GM10248 (cell line): ENCODE measurements around the gene SOX15.

Experiments used
- CTCF ChIA-PET: fragments of 300-600 bp; sonication (Branson Sonifier 250); formaldehyde crosslinking; extraction: SDS; loops from one replicate; lab custom pipeline; 2021; ENCODE audit warnings: antibody characterized with exemption; lab: Yijun Ruan, JAX
- POLR2A ChIA-PET: fragments of 350-650 bp; sonication (Branson Sonifier 250); formaldehyde crosslinking; extraction: SDS; loops from one replicate; lab custom pipeline; 2020; ENCODE audit warnings: antibody characterized with exemption; lab: Yijun Ruan, JAX
- DNase-seq: peaks from one replicate; pipeline ENCODE4 v3.0.0; 2012; ENCODE audit errors: extremely low spot score
- CTCF ChIP-seq: IDR thresholded peaks from 2 replicates; pipeline ENCODE4 v1.5.1; 2012; ENCODE audit warnings: mild to moderate bottlenecking, low read depth; ENCODE audit errors: extremely low read depth, missing control alignments, control extremely low read depth

The SOX15 gene

GRCh38 chr17:7623661-7624060 lies 33.8 kb upstream of the SOX15 start:
- POLR2A ChIA-PET: no interaction called here
- DNase-seq: no peak
- no peak for TF ChIP-seq CTCF
- CTCF ChIA-PET: interaction anchor here (1.3 to 1.5 kb wide), 2 partner anchors 9 kb away, joined by 4 to 5 read pairs; partner anchors contain the start of gene FXR2

GRCh38 chr17:7620835-7621234 lies 30.9 kb upstream of the SOX15 start:
- TF ChIP-seq CTCF: no peak
- ChIA-PET POLR2A (no interaction called here), CTCF (interaction anchor here (2.2 kb wide), 1 partner anchor 106 kb away, joined by 6 read pairs; no protein-coding TSS in a partner anchor)
- no peak for DNase-seq

GRCh38 chr17:7618608-7619007 lies 28.7 kb upstream of the SOX15 start:
- CTCF ChIA-PET: interaction anchor here (0.8 to 9.0 kb wide), 2 partner anchors 12 to 69 kb away, joined by 3 to 68 read pairs; partner anchors contain the start of genes SAT2 and SHBG
- POLR2A ChIA-PET: no interaction called here
- DNase-seq: no peak
- no peak for TF ChIP-seq CTCF

GRCh38 chr17:7615265-7615747 lies 25.4 kb upstream of the SOX15 start:
- no peak for TF ChIP-seq CTCF
- no peak for DNase-seq
- CTCF ChIA-PET: interaction anchor here (1.0 to 9.0 kb wide), 8 partner anchors 9 to 324 kb away, joined by 3 to 68 read pairs (median 5); partner anchors contain the start of genes SAT2, SHBG, TP53 and WRAP53
- POLR2A ChIA-PET: interaction anchor here (0.6 to 1.2 kb wide), 6 partner anchors 11 to 130 kb away, joined by 3 to 6 read pairs (median 4); partner anchors contain the start of genes MPDU1, POLR2A, SAT2 and TP53

GRCh38 chr17:7614425-7615264 lies 24.8 kb upstream of the SOX15 start, which contains the start of gene FXR2:
Gene FXR2, minus strand, starts transcription at chr17:7614897. Its CDS starts 365 bp downstream, at chr17:7614532.
- peak; percentile 99 for DNase-seq
- peak; percentile 57 for TF ChIP-seq CTCF
- ChIA-PET POLR2A (interaction anchor here (0.6 to 1.2 kb wide), 6 partner anchors 10 to 130 kb away, joined by 3 to 6 read pairs (median 4); partner anchors contain the start of genes MPDU1, POLR2A, SAT2 and TP53), CTCF (interaction anchor here (1.0 to 9.0 kb wide), 10 partner anchors 9 to 323 kb away, joined by 3 to 68 read pairs (median 4); partner anchors contain the start of genes SAT2, SHBG and TP53)

GRCh38 chr17:7613769-7614424 lies 24.0 kb upstream of the SOX15 start:
- TF ChIP-seq CTCF: no peak
- CTCF ChIA-PET: interaction anchor here (1.0 to 9.0 kb wide), 8 partner anchors 10 to 73 kb away, joined by 3 to 68 read pairs (median 5); partner anchors contain the start of genes SAT2, SHBG and TP53
- no peak for DNase-seq
- POLR2A ChIA-PET: interaction anchor here (1.2 kb wide), 2 partner anchors 31 to 129 kb away, joined by 4 to 5 read pairs; partner anchors contain the start of genes MPDU1 and POLR2A
